Ovary (tissue), 3 donors: ENCODE data around the gene FGF12.

Source experiments
- POLR2A ChIP-seq: fragments of 450-650 bp; IDR thresholded peaks from one replicate; pipeline ENCODE4 v1.6.1; 2017; ENCODE audit warnings: antibody characterized with exemption, mild to moderate bottlenecking, moderate library complexity
- TF ChIP-seq, protein P1 (sequence below), 3 donors: fragments of 450-650 bp in 2 of 3; fragments of 200-600 bp in 1 of 3; IDR thresholded peaks; one replicate each; pipeline versions ENCODE4 v1.5.1 to v1.8.0; 2016 to 2022; ENCODE audit warnings: antibody characterized with exemption in 3 of 3, mild to moderate bottlenecking in 1 of 3
- donor health status: DM: no; HTN: no; CAD: no.

GRCh38 chr3:192244591-192244990 lies 482.8 kb downstream of the FGF12 start:
- no peak for TF ChIP-seq POLR2A
- TF ChIP-seq, protein P1, sequence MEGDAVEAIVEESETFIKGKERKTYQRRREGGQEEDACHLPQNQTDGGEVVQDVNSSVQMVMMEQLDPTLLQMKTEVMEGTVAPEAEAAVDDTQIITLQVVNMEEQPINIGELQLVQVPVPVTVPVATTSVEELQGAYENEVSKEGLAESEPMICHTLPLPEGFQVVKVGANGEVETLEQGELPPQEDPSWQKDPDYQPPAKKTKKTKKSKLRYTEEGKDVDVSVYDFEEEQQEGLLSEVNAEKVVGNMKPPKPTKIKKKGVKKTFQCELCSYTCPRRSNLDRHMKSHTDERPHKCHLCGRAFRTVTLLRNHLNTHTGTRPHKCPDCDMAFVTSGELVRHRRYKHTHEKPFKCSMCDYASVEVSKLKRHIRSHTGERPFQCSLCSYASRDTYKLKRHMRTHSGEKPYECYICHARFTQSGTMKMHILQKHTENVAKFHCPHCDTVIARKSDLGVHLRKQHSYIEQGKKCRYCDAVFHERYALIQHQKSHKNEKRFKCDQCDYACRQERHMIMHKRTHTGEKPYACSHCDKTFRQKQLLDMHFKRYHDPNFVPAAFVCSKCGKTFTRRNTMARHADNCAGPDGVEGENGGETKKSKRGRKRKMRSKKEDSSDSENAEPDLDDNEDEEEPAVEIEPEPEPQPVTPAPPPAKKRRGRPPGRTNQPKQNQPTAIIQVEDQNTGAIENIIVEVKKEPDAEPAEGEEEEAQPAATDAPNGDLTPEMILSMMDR (IDR thresholded peaks at IDR 0.05), result no peak
